ENCODE measurements around the gene POT1. TPM values are rescaled to one million over a fixed set of nuclear protein-coding genes. Genes with fewer than 3 reads are reported as not detected.

POT1 gene
- total and polyA plus RNA-seq, 2 of the 8 experiments (the other 6 are each of a cell fraction or from before 2014, with no cell fraction given), result 13.1 to 22.8 TPM

DNA sequence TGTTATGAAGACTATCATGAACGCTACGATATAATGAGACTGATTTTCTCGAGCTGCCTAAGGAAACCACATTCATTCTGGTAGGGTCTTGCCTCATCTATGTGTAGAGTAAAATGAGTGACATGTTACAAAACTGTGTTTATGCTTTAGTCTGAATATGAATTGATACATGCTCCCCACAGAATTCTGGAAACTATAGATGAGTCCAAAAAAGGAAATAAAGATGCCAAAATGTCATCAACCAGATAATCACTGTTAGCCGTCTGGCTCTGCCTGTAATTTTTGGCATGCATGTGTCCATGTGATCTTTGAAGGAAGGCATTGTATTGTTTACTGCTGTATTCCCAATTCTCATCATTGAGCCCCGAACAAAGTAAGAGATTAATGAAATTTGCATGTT lies 121.4 kb downstream of the POT1 start:
- ChIA-PET POLR2A (ENCODE audit: partially characterized antibody) (no interaction called here), CTCF (ENCODE audit: partially characterized antibody) (no interaction called here)
- Histone ChIP-seq H2BK12ac (ENCODE audit: low read depth, low read length) (no peak overlapping the region), H3K4me2 (ENCODE audit: insufficient read depth in 1 of 2, low read depth in 2 of 2, low read length in 2 of 2) (no peak overlapping the region), H3K4ac (replicated peaks; ENCODE audit: insufficient read length, low read depth, low read length) (no peak overlapping the region), H3K23me2 (ENCODE audit: low read depth, low read length) (no peaks in the 10 kb centered on the region), H4K91ac (replicated peaks; ENCODE audit: insufficient read length, low read length) (no peak overlapping the region), H4K8ac (ENCODE audit: extremely low read depth, insufficient read depth, low read length) (no peak overlapping the region), H3K36me3 (ENCODE audit: control insufficient read depth in 2 of 4, insufficient read depth in 4 of 4, low read length in 3 of 4) (no peaks in the 10 kb centered on the region), H2AK5ac (ENCODE audit: low read depth, low read length) (no peak overlapping the region), H3K79me2 (ENCODE audit: control insufficient read depth in 1 of 2, insufficient read depth in 2 of 2, low read length in 2 of 2) (no peaks in the 10 kb centered on the region), H3K79me1 (ENCODE audit: low read depth, low read length) (no peaks in the 10 kb centered on the region), H2BK120ac (replicated peaks; ENCODE audit: low read depth, low read length) (no peak overlapping the region), H3K9me3 (ENCODE audit: insufficient read depth in 2 of 2, low read depth in 1 of 2, low read length in 1 of 2) (no peaks in the 10 kb centered on the region), H3K14ac (ENCODE audit: insufficient read length) (no peak overlapping the region), H3K4me3 (ENCODE audit: extremely low read depth in 1 of 4, insufficient read depth in 2 of 4, low read depth in 3 of 4, low read length in 4 of 4) (no peak overlapping the region), H3K4me1 (replicated peaks in 1 of 4; ENCODE audit: control insufficient read depth in 3 of 4, insufficient read depth in 4 of 4, low read length in 3 of 4) (peaks cover 0 to 17% (median 2%) of the 10 kb centered on the region in 4 experiments; a peak in 2 of 7 replicates), H4K5ac (ENCODE audit: insufficient read length, low read depth, low read length) (no peak overlapping the region), H2AFZ (ENCODE audit: low read length) (no peak overlapping the region), H2BK20ac (ENCODE audit: low read length) (no peak overlapping the region), H4K20me1 (replicated peaks in 1 of 2; ENCODE audit: control insufficient read depth in 1 of 2, insufficient read depth in 2 of 2, low read length in 2 of 2) (no peaks in the 10 kb centered on the region), H3K23ac (ENCODE audit: insufficient read length) (no peak overlapping the region), H2BK5ac (ENCODE audit: low read depth, low read length) (no peak overlapping the region), H3K27ac (ENCODE audit: low read depth, low read length) (no peak overlapping the region), H2BK15ac (ENCODE audit: low read length) (no peak overlapping the region), H3K27me3 (replicated peaks in 1 of 4; ENCODE audit: control insufficient read depth in 3 of 4, extremely low read depth in 1 of 4, insufficient read depth in 3 of 4, low read length in 3 of 4) (no peaks in the 10 kb centered on the region), H3K56ac (replicated peaks; ENCODE audit: insufficient read length, low read depth, low read length) (no peak overlapping the region), H3K9ac (replicated peaks in 1 of 4; ENCODE audit: extremely low read depth in 1 of 4, low read depth in 3 of 4, low read length in 3 of 4) (no peak overlapping the region), H3K18ac (ENCODE audit: extremely low read depth, low read length) (no peak overlapping the region)
- DNase-seq (ENCODE audit: low read depth in 1 of 2, low spot score in 2 of 2), result no peak
- FAIRE-seq, result no peak
- WGBS, 2 experiments (ENCODE audit: extremely low coverage in 1 of 2, insufficient coverage in 1 of 2, insufficient read length in 1 of 2, insufficient replicate concordance in 2 of 2, low coverage in 1 of 2, low lambda C conversion rate in 2 of 2, missing lambda C conversion rate in 1 of 2), result 86% methylated on average over 5 of the region's 5 CpGs; no CpG with 5 or more reads in 1 of the 2 experiments
- no peak for TF ChIP-seq RAD21 (IDR thresholded peaks at IDR 0.05 in 1 of 2, conservative IDR thresholded peaks at IDR 0.05 in 1 of 2; ENCODE audit: low read depth in 2 of 2, low read length in 2 of 2)
- TF ChIP-seq, protein P1, sequence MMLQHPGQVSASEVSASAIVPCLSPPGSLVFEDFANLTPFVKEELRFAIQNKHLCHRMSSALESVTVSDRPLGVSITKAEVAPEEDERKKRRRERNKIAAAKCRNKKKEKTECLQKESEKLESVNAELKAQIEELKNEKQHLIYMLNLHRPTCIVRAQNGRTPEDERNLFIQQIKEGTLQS (IDR thresholded peaks at IDR 0.05; ENCODE audit: insufficient read depth, low read depth, low read length), result no peak
- TF ChIP-seq TBP (IDR thresholded peaks at IDR 0.05; ENCODE audit: low read depth, low read length), result no peak
- TF ChIP-seq CBX8 (IDR thresholded peaks at IDR 0.05; ENCODE audit: borderline replicate concordance, low read depth, low read length), result no peak
- no peak for TF ChIP-seq SIN3A (conservative IDR thresholded peaks at IDR 0.05 in 1 of 2, IDR thresholded peaks at IDR 0.05 in 1 of 2; ENCODE audit: low read depth in 1 of 2, low read length in 2 of 2)
- no peak for TF ChIP-seq RNF2 (IDR thresholded peaks at IDR 0.05; ENCODE audit: borderline replicate concordance, low read depth, low read length, missing control alignments, poor library complexity, severe bottlenecking)
- no peak for TF ChIP-seq JUND (IDR thresholded peaks at IDR 0.05; ENCODE audit: low read length)
- no peak for TF ChIP-seq TAF7 (optimal IDR thresholded peaks at IDR 0.05; ENCODE audit: borderline replicate concordance, low read depth, low read length)
- TF ChIP-seq EZH2 (IDR thresholded peaks at IDR 0.05; ENCODE audit: low read depth, low read length, severe bottlenecking), result no peak
- TF ChIP-seq SIX5 (IDR thresholded peaks at IDR 0.05; ENCODE audit: low read depth, low read length), result no peak
- TF ChIP-seq NANOG (IDR thresholded peaks at IDR 0.05; ENCODE audit: insufficient read depth, low read depth, low read length, poor library complexity, severe bottlenecking), result no peak
- no peak for TF ChIP-seq SRF (IDR thresholded peaks at IDR 0.05; ENCODE audit: low read depth, low read length)
- TF ChIP-seq ASH2L (IDR thresholded peaks at IDR 0.05; ENCODE audit: low read length), result no peak
